Right hindlimb (tissue), 1 donor: ENCODE measurements around the gene ZNF358.
"Not testable (repeated sequence)": the region's sequence is repeated elsewhere in the genome, so short reads cannot be mapped to it uniquely, and the experiment has no call there.

Experiments used
- DNase-seq: peaks from one replicate; pipeline ENCODE4 v3.0.0-alpha.2; 2018

ZNF358 gene

DNA sequence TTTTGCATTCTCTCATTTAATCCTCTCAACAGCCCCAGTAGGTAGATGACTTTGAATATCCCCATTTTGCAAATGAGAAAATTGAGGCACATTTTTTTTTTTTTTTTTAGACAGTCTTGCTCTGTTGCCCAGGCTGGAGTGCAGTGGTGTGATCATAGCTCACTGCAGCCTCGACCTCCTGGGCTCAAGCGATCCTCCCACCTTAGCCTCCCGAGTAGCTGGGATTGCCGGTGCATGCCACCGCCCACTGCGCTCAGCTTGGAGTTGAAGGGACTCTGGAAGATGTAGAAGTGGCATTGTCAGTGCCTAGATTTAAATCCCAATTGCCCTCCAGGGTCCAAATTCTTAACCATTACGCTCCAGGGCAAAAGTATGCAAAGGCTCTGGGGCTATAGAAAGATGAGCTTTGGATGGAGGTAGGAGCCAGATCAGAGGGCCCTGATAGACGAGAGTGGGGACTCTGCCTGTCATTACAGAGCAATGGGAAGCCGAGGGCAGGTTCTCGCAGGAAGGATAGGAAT is 5.7 kb downstream of the ZNF358 start:
- DNase-seq = no peak

DNA sequence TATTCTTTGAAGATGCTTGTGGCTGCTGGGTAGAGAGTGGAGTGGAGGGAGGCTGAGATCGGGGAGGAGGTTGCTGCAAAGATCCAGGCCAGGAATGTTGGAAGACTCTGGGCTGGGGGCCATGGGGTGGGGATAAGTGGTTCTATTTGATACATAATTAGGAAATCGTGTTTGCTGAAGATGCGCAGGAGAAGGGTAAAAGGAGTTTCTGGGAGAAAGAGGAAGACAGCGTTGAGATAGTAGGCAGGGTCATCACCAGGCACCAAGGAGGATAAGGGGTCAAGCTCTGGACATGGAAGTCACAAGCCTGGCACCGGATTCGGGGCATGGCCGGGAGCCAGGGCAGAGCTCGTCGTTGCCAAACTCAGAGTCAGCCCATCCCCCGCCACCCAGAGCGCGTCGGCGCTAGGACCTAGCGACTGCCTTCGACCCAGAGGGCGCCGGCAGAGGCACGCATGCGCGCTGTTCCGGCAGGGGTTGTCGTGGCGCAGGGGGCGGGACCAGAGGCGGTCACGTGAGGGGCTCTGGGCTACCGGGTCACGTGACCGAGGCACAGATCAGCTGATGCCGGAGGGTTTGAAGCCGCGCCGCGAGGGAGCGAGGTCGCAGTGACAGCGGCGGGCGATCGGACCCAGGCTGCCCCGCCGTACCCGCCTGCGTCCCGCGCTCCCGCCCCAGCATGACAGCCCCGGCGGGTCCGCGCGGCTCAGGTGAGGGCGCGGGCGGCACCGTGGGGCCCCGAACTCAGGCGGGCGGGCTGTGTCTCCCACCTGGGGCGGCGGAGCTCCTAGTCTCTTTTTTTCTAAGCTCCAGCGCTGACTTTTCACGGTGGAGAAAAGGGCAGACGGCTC is 6.4 kb downstream of the ZNF358 start, which contains the start of gene MCOLN1:
TSS of gene MCOLN1 (plus strand) at position 553 of the 851 bp plus-strand sequence. CDS start at position 680, 127 bp downstream.
- DNase-seq = peak; percentile 99

DNA sequence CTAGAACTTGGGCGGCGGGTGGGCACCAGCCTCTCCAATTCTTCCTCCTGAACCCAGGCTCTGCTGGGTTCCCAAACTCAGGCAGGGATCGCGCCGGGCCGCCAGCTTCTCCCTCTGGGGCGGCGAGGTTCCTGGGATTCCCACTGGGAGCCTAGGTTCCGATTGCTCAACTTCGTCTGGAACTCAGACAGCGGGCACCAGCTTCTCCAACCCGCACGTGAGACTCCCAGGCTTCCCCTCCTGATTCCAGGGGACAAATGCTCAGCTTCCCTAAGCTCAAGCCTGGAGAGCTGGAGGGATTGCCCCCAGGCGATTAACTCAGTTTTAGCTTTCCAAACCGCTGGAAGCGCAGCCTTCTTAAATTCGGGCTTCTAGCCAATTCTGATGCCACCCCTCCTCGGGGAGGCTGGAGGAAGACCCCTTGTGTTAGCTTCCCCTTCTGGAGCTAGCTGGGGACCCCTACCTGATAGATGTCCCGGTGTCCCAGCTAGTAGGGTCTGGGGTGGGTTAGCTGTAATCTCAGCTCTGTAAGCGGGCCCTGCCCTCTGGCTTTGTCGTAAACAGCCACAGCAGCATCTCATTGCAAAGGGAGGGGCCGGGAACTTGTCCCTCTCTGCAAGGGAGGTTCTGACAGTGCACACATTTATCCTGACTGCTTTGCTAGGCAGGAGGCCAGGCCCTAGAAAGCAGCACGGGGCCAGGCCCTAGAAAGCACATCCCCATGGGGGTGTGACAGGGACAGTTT is 7.2 kb downstream of the ZNF358 start:
- no peak for DNase-seq

DNA sequence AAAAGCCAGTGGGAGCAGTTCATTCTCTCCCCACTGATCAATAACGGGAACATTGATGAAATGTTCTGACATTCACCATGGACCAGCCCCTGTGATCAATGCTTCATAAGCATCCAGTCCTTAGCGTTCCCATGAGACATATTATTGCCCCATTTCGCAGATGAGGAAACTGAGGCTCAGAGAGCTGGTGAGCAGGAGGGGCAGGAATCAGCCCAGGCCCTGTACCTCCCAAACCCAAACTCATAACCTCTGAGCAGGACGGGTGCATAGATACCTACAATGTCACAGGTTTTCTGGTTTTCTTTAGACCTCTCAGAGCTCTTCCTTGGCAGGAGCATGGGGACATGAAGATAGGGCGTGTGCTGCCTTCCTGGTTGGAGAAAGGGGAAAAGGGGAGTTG is 8.6 kb downstream of the ZNF358 start:
- no peak for DNase-seq

DNA sequence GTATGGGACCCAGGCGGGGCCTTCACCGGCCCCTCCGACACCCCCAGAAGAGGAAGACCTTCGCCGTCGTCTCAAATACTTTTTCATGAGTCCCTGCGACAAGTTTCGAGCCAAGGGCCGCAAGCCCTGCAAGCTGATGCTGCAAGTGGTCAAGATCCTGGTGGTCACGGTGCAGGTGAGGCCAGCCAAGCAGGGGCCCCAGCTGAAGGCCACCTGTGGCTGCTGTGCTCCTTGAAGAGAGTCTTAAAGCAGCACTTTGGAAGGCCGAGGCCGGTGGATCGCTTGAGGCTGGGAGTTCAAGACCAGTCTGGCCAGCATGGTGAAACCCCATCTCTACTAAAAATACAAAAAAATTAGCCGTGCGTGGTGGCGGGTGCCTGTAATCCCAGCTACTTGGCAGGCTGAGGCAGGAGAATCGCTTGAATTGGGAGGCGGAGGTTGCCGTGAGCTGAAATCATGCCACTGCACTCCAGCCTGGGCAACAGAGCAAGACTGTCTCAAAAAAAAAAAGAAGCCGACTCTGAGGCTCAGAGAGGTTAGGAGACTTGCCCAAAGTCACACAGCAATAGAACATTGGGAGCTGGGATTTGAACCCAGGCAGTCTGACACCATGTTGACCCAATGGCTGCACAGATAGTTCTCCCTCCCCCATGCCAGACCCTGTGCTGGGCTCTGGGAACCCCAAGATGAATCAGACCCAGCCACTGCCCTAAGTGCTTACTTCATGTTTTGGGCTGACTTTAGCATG is 9.3 kb downstream of the ZNF358 start:
- DNase-seq = no peak

DNA sequence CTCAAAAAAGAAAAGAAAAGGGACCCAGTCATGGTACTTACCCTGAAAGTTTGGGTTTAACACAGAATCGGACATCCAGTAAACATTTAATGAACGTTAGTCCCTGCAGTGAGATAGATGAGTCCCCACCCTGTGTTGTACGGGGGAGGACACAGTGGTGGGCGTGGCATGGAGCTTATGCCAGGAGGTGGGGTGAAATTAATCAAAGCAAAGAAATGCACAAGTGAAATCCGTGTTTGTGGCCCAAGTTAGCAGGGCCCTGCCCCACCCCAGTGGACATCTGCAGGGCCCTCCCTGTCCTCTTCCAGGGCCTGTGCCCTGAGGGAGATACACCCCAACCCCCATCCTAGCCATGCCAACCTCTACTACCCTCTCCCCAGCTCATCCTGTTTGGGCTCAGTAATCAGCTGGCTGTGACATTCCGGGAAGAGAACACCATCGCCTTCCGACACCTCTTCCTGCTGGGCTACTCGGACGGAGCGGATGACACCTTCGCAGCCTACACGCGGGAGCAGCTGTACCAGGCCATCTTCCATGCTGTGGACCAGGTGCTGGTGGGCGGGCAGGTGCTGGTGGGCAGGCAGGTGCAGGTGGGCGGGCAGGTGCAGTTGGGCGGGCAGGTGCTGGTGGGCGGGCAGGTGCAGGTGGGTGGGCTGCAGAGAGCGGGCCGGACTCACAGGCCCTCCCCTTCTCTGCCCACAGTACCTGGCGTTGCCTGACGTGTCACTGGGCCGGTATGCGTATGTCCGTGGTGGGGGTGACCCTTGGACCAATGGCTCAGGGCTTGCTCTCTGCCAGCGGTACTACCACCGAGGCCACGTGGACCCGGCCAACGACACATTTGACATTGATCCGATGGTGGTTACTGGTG is 10.4 kb downstream of the ZNF358 start:
- no peak for DNase-seq

DNA sequence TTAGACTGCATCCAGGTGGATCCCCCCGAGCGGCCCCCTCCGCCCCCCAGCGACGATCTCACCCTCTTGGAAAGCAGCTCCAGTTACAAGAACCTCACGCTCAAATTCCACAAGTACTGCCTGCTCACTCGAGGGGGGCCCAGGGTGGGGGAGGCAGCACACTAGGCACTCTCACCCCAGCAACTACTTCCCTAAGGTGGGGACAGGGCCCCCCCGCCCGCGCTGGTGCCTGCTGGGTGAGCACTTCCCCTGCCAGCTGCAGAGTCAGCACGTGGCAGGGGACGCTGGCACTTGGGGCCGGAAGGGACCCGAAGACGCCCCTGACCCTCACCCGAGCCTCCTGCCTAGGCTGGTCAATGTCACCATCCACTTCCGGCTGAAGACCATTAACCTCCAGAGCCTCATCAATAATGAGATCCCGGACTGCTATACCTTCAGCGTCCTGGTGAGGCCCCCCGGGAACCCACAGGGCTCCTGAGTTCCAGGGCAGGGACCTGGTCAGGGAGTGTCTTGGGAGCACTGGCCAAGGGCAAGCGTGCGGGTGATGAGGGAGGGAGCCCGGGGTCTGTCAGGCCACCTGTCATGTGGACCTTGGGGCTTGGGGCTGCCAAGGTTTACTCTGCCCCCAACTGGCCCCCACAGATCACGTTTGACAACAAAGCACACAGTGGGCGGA is 11.8 kb downstream of the ZNF358 start:
- no peak for DNase-seq

DNA sequence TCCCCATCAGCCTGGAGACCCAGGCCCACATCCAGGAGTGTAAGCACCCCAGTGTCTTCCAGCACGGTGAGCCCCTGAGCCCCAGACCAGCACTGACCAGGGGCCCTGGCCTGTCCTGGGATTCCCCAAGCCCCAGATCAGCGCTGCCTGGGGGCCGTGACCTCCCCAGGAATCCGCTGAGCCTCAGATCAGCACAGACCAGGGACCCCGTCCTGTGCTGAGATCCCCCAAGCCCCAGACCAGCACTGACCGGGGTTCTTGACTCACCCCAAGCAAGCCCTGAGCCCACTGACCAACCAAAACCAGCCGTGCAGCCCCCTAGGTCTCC is 12.3 kb downstream of the ZNF358 start:
- no peak for DNase-seq

DNA sequence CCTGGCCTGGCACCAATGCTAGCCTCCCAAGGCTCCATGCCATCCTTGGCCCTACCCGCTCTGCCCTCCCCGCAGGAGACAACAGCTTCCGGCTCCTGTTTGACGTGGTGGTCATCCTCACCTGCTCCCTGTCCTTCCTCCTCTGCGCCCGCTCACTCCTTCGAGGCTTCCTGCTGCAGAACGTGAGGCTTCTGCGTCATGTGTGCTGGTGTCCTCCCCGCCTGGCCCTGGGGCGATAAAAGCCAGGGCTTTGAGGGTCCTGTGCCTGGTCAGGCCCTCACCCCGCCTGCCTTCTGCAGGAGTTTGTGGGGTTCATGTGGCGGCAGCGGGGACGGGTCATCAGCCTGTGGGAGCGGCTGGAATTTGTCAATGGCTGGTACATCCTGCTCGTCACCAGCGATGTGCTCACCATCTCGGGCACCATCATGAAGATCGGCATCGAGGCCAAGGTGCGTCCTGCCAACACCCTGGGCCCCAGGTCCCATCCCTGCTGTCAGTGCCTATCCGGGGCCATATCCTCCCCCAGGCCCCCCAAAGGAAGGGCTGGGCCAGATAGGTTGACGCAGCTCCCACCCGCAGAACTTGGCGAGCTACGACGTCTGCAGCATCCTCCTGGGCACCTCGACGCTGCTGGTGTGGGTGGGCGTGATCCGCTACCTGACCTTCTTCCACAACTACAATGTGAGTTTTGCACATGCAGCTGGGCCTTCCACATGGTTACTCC is 12.8 kb downstream of the ZNF358 start:
- DNase-seq = no peak

DNA sequence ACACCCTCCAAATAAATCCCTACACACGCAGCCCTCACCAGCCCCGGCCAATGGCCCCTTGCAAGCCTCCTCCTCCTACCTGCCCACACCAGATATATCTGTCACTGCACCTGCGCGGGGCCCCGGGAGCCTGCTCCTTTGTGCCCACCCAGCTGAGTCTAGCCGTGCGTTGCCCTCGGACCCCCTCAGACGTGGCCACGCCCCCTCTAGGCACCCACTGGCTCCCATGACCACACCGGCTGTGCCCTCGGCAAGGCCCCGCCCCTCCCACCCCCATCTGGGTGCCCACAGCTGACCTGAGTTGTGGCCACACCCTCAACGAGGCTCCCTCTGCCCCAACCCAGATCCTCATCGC is 13.3 kb downstream of the ZNF358 start:
- DNase-seq = no peak

DNA sequence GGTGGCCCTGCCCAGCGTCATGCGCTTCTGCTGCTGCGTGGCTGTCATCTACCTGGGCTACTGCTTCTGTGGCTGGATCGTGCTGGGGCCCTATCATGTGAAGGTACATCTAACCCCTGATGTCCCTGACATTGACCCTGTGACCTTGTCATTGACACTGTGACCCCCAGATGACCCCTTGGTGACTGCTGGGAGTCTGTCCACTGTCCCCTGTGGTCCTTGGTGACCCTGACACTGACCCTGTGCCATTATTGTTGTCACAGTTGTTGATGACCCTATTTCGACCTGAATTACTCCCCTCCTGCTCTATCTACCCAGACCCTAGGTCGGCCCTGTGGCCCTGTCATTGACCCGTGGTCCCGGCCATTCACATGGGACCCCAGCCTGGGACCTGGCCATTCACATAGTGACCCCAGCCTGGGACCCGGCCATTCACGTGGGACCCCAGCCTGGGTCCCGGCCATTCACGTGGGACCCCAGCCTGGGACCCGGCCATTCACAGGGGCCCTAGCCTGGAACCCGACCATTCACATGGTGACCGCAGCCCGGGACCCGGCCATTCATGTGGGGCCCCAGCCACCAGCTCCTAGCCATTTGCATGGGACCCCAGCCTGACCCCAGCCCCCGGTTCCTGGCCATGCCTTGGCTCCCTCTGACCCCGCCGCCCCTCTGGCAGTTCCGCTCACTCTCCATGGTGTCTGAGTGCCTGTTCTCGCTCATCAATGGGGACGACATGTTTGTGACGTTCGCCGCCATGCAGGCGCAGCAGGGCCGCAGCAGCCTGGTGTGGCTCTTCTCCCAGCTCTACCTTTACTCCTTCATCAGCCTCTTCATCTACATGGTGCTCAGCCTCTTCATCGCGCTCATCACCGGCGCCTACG is 13.9 kb downstream of the ZNF358 start:
- DNase-seq = no peak

DNA sequence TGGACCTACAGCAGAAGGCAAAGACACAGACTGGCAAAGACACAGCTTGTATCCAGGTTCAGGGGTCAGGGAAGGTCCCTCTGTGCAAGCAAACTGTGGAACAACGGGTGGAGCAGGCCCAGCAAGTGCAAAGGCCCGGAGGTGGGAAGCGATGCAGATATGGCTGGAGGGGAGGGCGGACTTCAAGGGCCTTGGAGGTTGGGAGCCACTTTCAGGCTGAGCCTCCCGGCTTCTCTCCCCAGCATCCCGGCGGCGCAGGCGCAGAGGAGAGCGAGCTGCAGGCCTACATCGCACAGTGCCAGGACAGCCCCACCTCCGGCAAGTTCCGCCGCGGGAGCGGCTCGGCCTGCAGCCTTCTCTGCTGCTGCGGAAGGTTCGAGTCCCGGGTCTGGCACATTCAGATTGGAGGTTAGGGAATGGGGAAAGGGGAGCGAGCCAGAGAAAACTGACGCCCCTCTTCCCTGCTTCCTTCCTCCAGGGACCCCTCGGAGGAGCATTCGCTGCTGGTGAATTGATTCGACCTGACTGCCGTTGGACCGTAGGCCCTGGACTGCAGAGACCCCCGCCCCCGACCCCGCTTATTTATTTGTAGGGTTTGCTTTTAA is 17.5 kb downstream of the ZNF358 start:
- DNase-seq = peak; percentile 79

DNA sequence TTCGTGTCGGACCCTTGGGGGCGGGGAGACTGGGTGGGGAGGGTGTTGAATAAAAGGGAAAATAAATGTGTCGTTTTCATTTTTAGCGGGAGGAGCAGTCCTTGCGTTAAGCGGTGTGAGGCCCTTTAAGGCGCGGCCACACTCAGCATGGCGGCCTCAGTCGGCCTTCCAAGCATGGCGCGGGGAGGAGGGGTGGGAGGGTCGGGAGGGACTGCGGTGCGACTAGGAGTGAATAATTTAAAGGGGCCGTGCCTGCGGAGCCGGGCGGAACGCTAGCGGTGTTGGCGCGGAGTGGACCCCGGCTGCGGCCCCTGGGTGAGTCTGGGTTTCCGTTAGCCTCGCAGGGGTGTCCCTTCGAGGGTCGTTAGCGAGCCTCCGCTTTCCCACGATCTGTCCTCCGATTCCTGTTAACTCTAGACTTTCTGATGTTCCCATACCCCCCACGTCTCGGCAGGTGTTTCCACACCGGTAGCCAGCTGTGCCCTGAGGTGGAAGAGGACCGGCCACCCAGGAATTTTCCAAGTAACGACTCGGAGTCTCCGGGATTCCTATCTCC is 18.1 kb downstream of the ZNF358 start:
- DNase-seq = peak; percentile 95

DNA sequence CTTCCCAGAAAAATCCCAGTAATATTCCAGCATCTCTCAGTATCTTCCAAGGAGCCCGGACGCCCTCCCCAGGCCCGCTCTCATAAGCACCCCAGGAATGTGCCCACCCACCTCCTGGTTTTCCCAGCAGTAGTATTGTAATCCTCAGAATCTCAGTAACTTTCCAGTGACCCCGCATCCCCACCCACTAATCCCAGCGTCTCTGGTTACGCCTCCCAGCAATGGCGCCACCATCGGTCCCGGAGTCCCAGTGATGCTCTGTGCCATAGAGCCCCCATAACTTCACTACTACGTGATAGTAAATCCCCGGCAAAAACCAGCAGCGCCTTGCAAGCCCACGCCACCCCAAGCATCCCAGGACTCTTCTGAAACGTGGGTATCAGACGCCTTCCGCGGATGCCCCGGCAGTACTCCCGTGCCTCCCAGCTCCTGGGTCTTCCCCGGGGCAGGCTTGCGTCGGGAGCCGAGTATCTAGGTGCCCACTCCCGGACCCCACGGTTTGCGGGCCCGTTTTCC is 18.7 kb downstream of the ZNF358 start:
- DNase-seq = peak; percentile 89

DNA sequence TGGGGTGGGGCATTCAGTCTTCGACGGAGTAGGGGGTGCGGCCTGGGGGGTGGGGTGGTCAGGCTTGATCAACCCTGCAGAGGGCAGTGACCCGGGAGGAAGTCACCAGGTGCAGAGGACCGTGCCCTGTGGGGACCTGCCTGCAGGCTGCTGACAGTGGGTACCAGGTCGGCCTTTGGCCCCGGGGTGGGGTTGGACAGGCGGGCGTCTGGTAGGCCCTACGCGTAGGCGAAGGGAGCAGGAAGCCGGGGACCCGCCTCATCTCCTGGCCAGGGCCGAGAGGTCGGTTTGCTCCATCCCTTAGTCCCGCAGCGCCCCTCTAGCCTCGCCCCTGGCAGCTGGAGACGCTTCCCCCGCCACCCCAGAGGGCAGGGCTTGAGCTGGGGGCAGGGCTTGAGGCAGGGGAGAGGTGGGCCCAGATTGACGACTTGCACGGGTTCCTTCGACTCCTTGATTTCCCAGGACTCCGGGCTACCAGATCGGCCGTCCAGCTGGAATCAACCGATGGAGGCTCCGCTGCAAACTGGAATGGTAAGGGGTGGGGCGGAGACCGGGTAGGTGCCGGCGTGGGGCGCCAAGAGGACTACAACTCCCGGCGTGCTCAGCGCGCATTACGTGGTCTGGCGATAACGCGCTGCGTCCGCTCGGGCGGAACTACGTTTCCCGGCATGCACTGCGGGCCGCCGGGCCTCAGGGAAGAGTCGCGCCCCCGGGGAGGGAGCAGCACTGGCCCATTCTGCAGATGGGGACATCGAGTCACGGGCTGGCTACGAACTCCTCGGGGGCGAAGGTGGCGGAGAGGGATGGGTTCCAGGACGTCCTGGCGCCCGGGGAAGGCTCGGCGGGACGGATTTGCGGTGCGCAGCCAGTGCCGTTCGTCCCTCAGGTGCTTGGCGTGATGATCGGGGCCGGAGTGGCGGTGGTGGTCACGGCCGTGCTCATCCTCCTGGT is 19.4 kb downstream of the ZNF358 start, which contains the start of gene PNPLA6:
TSS of gene PNPLA6 (plus strand) at position 671 of the 951 bp plus-strand sequence. CDS start at position 743, 72 bp downstream.
- peak; percentile 97 for DNase-seq

DNA sequence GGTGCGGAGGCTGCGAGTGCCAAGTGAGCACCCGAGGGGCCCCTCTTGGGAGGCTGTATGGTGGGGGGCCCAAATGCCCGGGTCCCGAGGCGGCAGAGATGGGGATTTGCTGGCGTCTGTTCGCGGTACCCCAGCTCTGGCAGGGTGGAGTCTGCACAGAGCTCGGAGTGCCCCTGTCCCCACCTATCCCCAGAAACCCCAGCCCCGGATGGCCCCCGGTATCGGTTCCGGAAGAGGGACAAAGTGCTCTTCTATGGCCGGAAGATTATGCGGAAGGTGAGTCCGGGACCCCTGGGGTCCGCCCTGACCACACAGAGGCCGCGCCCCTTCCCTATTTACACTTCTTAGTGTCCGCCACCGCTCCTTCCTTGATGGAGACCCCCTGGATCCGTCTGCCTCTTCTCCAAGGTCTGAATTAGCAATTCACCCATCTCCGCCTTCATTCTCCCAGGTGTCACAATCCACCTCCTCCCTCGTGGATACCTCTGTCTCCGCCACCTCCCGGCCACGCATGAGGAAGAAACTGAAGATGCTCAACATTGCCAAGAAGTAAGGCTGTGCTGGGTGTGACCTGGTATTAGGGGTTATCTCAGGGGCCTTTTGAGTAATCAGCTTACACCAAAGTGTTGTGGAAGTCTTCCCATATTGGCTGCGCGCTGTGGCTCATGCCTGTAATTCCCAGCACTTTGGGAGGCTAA is 20.2 kb downstream of the ZNF358 start:
- DNase-seq = no peak

DNA sequence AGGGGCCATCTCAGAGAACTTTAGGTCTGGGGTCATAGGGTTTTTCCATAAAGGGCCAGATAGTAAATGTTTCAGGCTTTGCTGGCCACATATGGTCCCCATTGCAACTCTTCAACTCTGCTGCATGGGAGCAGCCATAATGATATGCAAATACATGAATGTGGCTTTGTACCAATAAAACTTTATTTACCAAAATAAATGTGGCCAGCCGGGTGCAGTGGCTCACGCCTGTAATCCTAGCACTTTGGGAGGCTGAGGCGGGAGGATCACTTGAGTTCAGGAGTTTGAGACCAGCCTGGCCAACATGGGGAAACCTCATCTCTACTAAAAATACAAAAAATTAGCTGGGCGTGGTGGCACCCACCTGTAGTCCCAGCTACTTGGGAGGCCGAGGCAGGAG is 23.1 kb downstream of the ZNF358 start:
- not testable (repeated sequence) for DNase-seq
